GM06990 (cell line): ENCODE results near the gene RASA2.

Source experiments
- DNase-seq: peaks from one replicate; pipeline ENCODE4 v3.0.0-alpha.2; 2011; ENCODE audit not compliant: insufficient read length; ENCODE audit errors: extremely low read depth
- H3K27me3 ChIP-seq: replicated peaks from 2 replicates; pipeline ENCODE4 v1.6.0; 2011; ENCODE audit warnings: low read length; ENCODE audit not compliant: control insufficient read depth, insufficient read depth
- H3K36me3 ChIP-seq: 2 replicates; pipeline ENCODE4 v1.5.1; 2011; ENCODE audit warnings: low read length; ENCODE audit not compliant: control insufficient read depth, insufficient read depth
- H3K4me3 ChIP-seq: replicated peaks from 2 replicates; pipeline ENCODE4 v1.5.1; 2011; ENCODE audit warnings: low read depth, mild to moderate bottlenecking, control low read depth, low read length
- TF ChIP-seq, protein P1 (sequence below): IDR thresholded peaks from 2 replicates; pipeline ENCODE4 v1.5.1; 2011; ENCODE audit warnings: low read length, control low read depth, mild to moderate bottlenecking, inconsistent platforms; ENCODE audit not compliant: insufficient read depth, poor library complexity, severe bottlenecking

Gene RASA2

DNA sequence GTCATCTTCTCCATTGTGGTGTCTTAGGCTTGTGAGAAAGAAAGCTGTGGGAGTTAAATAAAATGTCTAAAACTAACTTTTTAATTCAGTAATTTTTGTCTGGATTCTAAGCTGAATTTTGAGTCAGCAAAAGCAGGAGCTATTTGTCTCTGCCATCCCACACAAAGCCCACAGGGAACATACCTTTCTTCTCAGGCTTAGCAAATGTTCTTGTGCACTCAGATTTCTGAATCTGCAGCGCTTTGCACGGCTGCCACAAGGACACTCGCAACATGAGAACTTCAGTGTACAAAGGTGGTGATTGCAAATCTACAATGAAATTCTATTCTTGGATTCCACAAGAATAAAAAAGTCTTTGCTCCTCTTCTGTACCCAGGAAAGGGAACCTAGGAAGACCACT lies 163.0 kb downstream of the RASA2 start:
- no peaks in the 10 kb centered on the region for H3K27me3 ChIP-seq
- no peak for DNase-seq

DNA sequence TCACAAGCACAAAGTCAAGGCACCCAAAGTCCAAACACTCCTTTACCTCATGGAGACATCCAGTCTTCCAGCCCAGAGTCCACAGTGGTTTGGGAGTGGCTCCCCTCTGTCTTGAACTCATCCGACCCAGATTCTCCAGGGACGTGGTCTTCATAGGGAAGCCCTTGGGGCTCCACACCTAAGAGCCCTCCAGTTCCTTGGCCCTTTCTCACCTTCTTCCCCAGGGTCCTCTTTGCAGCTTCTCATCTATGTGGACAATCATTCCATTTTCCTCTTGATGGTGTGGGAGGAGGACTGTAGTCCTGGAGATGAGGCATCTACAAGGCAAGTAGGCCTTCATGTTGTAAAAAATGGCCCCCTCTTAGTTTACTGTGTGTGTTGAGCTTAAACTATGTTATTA lies 164.0 kb downstream of the RASA2 start:
- no peaks in the 10 kb centered on the region for H3K36me3 ChIP-seq
- H3K27me3 ChIP-seq, result no peaks in the 10 kb centered on the region
- no peak overlapping the region for H3K4me3 ChIP-seq
- no peak for DNase-seq
- TF ChIP-seq, protein P1, sequence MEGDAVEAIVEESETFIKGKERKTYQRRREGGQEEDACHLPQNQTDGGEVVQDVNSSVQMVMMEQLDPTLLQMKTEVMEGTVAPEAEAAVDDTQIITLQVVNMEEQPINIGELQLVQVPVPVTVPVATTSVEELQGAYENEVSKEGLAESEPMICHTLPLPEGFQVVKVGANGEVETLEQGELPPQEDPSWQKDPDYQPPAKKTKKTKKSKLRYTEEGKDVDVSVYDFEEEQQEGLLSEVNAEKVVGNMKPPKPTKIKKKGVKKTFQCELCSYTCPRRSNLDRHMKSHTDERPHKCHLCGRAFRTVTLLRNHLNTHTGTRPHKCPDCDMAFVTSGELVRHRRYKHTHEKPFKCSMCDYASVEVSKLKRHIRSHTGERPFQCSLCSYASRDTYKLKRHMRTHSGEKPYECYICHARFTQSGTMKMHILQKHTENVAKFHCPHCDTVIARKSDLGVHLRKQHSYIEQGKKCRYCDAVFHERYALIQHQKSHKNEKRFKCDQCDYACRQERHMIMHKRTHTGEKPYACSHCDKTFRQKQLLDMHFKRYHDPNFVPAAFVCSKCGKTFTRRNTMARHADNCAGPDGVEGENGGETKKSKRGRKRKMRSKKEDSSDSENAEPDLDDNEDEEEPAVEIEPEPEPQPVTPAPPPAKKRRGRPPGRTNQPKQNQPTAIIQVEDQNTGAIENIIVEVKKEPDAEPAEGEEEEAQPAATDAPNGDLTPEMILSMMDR, result no peak

More for the DNA sequence above, 163.0 kb downstream of the RASA2 start:
- TF ChIP-seq, protein P1, result no peak
- Histone ChIP-seq H3K4me3 (no peak overlapping the region), H3K36me3 (no peaks in the 10 kb centered on the region)

DNA sequence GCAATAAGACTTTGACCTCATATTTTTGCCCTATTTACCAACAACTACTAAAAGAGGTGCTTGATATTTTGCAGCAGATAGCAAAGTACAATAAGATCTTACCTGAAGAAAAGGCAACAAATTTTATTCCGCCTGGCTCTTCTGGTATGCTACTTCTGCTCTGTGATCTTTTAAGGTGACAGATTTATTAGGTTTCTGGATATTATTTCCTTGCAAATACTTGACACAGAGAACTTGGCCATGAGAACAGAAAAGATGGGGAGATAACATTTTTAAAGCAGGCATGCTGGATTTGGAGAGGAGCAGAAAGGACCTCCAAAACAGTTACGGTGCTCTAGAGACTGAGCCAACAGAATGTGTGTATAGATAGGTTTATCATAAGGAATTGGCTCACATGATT lies 164.6 kb downstream of the RASA2 start:
- no peak for DNase-seq
- Histone ChIP-seq H3K4me3 (no peak overlapping the region), H3K27me3 (no peaks in the 10 kb centered on the region), H3K36me3 (no peaks in the 10 kb centered on the region)
- TF ChIP-seq, protein P1, result no peak

DNA sequence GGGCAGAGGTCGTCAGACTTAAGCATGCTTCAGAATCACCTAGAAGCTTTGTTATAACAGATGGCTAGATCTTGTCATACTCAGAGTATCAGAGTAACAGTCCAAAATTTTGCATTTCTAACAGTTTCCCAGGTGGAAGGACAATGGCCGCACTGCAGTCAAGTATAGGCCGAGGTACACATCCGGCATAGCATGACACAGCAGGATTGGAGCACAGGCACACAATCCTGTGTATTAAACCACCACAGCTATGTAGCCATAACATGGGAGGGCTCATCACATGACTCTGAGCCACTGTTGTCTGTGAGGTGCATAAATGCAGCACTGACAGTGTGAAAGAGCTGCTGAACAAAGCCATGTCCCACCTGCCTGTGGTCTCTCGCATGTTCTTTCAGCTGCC lies 165.5 kb downstream of the RASA2 start:
- no peak for DNase-seq
- TF ChIP-seq, protein P1, result no peak
- H3K27me3 ChIP-seq, result no peaks in the 10 kb centered on the region
- no peak overlapping the region for H3K4me3 ChIP-seq
- no peaks in the 10 kb centered on the region for H3K36me3 ChIP-seq

DNA sequence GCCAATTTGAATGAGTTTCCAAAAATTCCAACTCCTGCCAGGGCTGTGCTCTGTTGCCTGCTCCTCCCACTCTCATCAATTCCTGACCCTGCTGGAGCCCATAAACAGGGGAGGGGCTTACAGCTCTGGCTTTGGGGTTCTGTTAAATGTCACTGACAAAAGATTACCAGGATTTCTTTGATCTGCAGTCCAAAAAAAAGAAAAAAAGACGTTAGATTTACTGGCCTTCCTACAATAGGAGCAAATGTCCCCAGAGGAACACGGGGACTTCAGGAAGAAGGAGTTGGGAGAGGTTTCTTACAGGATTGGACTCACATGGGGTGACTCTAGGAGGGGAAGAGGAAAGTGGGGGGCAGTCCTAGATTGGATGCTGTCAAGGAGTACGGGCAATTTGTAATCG lies 167.0 kb downstream of the RASA2 start:
- DNase-seq, result no peak
- TF ChIP-seq, protein P1, result no peak
- Histone ChIP-seq H3K4me3 (no peak overlapping the region), H3K36me3 (no peaks in the 10 kb centered on the region), H3K27me3 (no peaks in the 10 kb centered on the region; the same call in 1 of the 2 replicates)

DNA sequence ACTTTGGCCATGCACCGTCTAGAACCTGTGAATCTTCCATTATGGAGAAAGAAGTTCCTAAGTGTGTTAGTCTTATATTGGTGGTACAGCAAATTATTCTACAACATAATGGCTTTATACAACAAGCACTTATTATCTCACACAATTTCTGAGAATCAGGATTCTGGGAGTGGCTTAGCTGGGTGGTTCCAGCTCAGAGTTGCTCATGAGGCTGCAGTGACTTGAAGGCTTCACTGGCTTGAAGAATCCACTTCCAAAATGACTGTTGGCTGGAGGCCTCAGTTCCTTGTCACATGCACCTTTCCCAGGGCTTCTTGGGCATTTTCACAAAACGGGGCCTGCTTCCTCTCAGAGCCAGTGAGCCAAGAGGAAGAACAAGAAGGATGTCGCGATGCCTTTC lies 169.0 kb downstream of the RASA2 start:
- TF ChIP-seq, protein P1, result no peak
- no peaks in the 10 kb centered on the region; the same call in 1 of the 2 replicates for H3K27me3 ChIP-seq
- H3K4me3 ChIP-seq, result no peak overlapping the region
- H3K36me3 ChIP-seq, result no peaks in the 10 kb centered on the region
- DNase-seq, result no peak
